Measurements from ENCODE around the gene DUOX1. TPM values are rescaled to one million over a fixed set of nuclear protein-coding genes. Genes with fewer than 3 reads are reported as not detected.

The DUOX1 gene
- total and polyA plus RNA-seq, 2 experiments from 2014 or later = 0.32 to 1.8 TPM

- no peak overlapping the region for H3K9ac ChIP-seq
- no peak overlapping the region for H3K4me3 ChIP-seq
- H3K79me2 ChIP-seq (ENCODE audit: insufficient read depth) = no peaks in the 10 kb centered on the region
- no peaks in the 10 kb centered on the region for H3F3A ChIP-seq (ENCODE audit: insufficient read depth)
- 96 to 100% methylated on average over 1 of the region's 1 CpG for WGBS, 2 experiments (ENCODE audit: low coverage in 1 of 2, low lambda C conversion rate in 2 of 2, missing lambda C conversion rate in 2 of 2)
- H3K9me3 ChIP-seq (ENCODE audit: low read depth) = no peaks in the 10 kb centered on the region
- in situ Hi-C loops (cut with MboI) = no loop called here
- H3K4me2 ChIP-seq (ENCODE audit: unreplicated experiment) = no peak overlapping the region
- H3K36me3 ChIP-seq (ENCODE audit: low read depth) = no peaks in the 10 kb centered on the region
- no peak for TF ChIP-seq EZH2 (IDR thresholded peaks at IDR 0.05; ENCODE audit: insufficient read depth, poor library complexity, severe bottlenecking)
- TF ChIP-seq EZH2phosphoT487 (IDR thresholded peaks at IDR 0.05; ENCODE audit: insufficient read depth, low read depth) = no peak
- no peak for DNase-seq
- no peaks in the 10 kb centered on the region for H4K20me1 ChIP-seq (ENCODE audit: insufficient read depth)
- no peaks in the 10 kb centered on the region for H3K9me2 ChIP-seq (ENCODE audit: insufficient read depth)
- H2AFZ ChIP-seq = no peak overlapping the region
- H3K27me3 ChIP-seq (replicated peaks; ENCODE audit: insufficient read depth) = no peaks in the 10 kb centered on the region
- H3K27ac ChIP-seq = no peak overlapping the region
- peaks cover 23% of the 10 kb centered on the region for H3K4me1 ChIP-seq (ENCODE audit: insufficient read depth)
Measured at GRCh38 chr15:45149060-45149459, 19.3 kb downstream of the DUOX1 start.

GRCh38 chr15:45150481-45150880 is 20.7 kb downstream of the DUOX1 start:
- in situ Hi-C loops (cut with MboI) = no loop called here
- TF ChIP-seq EZH2phosphoT487 (IDR thresholded peaks at IDR 0.05; ENCODE audit: insufficient read depth, low read depth) = no peak
- no peak for TF ChIP-seq EZH2 (IDR thresholded peaks at IDR 0.05; ENCODE audit: insufficient read depth, poor library complexity, severe bottlenecking)
- Histone ChIP-seq H2AFZ (no peak overlapping the region), H3K4me3 (no peak overlapping the region), H3K36me3 (ENCODE audit: low read depth) (no peaks in the 10 kb centered on the region), H3K9me2 (ENCODE audit: insufficient read depth) (no peaks in the 10 kb centered on the region), H4K20me1 (ENCODE audit: insufficient read depth) (no peaks in the 10 kb centered on the region), H3F3A (ENCODE audit: insufficient read depth) (no peaks in the 10 kb centered on the region), H3K9ac (no peak overlapping the region), H3K79me2 (ENCODE audit: insufficient read depth) (no peaks in the 10 kb centered on the region), H3K9me3 (ENCODE audit: low read depth) (no peaks in the 10 kb centered on the region), H3K4me1 (ENCODE audit: insufficient read depth) (peaks cover 23% of the 10 kb centered on the region), H3K27me3 (replicated peaks; ENCODE audit: insufficient read depth) (no peaks in the 10 kb centered on the region), H3K27ac (no peak overlapping the region), H3K4me2 (ENCODE audit: unreplicated experiment) (no peak overlapping the region)
- DNase-seq = peak; percentile 40
- WGBS, 2 experiments (ENCODE audit: low coverage in 1 of 2, low lambda C conversion rate in 2 of 2, missing lambda C conversion rate in 2 of 2) = 42 to 47% methylated on average over 6 of the region's 6 CpGs

DNA sequence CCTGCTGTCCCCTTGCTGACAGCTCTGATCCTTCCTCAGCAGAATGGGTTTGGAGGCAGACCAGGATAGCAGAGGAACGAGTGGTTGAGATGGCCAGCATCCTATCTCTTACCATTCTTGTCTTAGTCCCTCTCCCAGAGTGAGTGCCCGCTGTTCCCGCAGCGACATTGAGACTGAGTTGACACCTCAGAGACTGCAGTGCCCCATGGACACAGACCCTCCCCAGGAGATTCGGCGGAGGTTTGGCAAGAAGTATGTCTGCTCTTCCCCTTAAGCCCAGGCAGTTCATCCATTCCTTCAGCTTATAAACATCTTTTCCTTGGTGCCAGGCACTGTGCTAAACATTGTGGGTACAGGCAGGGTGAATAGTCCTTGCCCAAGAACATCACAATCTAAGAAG is 21.2 kb downstream of the DUOX1 start:
- Histone ChIP-seq H3K4me1 (ENCODE audit: insufficient read depth) (peaks cover 22% of the 10 kb centered on the region), H4K20me1 (ENCODE audit: insufficient read depth) (no peaks in the 10 kb centered on the region), H3K4me3 (no peak overlapping the region), H2AFZ (no peak overlapping the region), H3K4me2 (ENCODE audit: unreplicated experiment) (no peak overlapping the region), H3K79me2 (ENCODE audit: insufficient read depth) (no peaks in the 10 kb centered on the region), H3K36me3 (ENCODE audit: low read depth) (no peaks in the 10 kb centered on the region), H3K27me3 (replicated peaks; ENCODE audit: insufficient read depth) (no peaks in the 10 kb centered on the region), H3F3A (ENCODE audit: insufficient read depth) (0 out of 2 replicates have a peak, but pooled peaks cover under 1% of the 10 kb centered on the region), H3K9me3 (ENCODE audit: low read depth) (no peaks in the 10 kb centered on the region), H3K9ac (no peak overlapping the region), H3K9me2 (ENCODE audit: insufficient read depth) (no peaks in the 10 kb centered on the region), H3K27ac (no peak overlapping the region)
- 96 to 97% methylated on average over 6 of the region's 6 CpGs for WGBS, 2 experiments (ENCODE audit: low coverage in 1 of 2, low lambda C conversion rate in 2 of 2, missing lambda C conversion rate in 2 of 2)
- in situ Hi-C loops (cut with MboI) = no loop called here
- no peak for DNase-seq
- TF ChIP-seq EZH2 (IDR thresholded peaks at IDR 0.05; ENCODE audit: insufficient read depth, poor library complexity, severe bottlenecking) = no peak
- TF ChIP-seq EZH2phosphoT487 (IDR thresholded peaks at IDR 0.05; ENCODE audit: insufficient read depth, low read depth) = no peak

DNA sequence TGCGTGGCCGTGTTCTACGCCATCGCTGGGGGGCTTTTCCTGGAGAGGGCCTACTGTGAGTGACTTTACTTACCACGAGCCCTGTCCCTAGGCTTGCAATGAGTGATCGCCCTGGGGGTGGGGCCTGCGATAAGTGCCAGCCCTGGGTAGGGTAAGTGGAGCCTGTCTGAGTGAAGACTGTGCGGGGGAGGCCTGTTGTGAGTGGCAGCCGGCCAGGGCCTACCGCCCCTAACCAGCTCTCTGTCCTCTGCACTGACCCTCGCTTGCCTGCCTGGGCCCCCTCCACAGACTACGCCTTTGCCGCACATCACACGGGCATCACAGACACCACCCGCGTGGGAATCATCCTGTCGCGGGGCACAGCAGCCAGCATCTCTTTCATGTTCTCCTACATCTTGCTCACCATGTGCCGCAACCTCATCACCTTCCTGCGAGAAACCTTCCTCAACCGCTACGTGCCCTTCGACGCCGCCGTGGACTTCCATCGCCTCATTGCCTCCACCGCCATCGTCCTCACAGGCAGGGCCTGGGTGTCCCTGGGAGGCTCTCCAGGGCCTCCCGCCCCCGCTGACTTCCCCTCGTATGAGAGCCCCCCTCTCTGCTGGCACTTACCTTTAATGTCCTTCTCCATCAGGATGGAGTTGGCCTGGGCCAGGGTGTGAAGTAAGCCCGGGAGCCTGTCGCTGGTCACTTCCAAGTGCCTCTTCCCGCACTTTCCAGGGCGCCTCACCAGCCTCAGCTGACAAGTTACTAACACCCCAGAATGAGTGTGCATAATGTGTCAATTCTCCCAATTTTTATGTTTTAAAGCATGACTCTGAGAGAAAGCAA is 22.4 kb downstream of the DUOX1 start:
- no peak for TF ChIP-seq EZH2 (IDR thresholded peaks at IDR 0.05; ENCODE audit: insufficient read depth, poor library complexity, severe bottlenecking)
- no peak for TF ChIP-seq EZH2phosphoT487 (IDR thresholded peaks at IDR 0.05; ENCODE audit: insufficient read depth, low read depth)
- H3K27me3 ChIP-seq (replicated peaks; ENCODE audit: insufficient read depth) = no peaks in the 10 kb centered on the region
- peaks cover 10% of the 10 kb centered on the region for H3F3A ChIP-seq (ENCODE audit: insufficient read depth)
- no peaks in the 10 kb centered on the region for H3K79me2 ChIP-seq (ENCODE audit: insufficient read depth)
- H3K4me2 ChIP-seq (ENCODE audit: unreplicated experiment) = no peak overlapping the region
- no peaks in the 10 kb centered on the region for H4K20me1 ChIP-seq (ENCODE audit: insufficient read depth)
- DNase-seq = no peak
- H3K36me3 ChIP-seq (ENCODE audit: low read depth) = no peaks in the 10 kb centered on the region
- H3K4me3 ChIP-seq = no peak overlapping the region
- H3K27ac ChIP-seq = no peak overlapping the region
- in situ Hi-C loops (cut with MboI) = no loop called here
- no peak overlapping the region for H3K9ac ChIP-seq
- no peaks in the 10 kb centered on the region for H3K9me3 ChIP-seq (ENCODE audit: low read depth)
- H3K4me1 ChIP-seq (ENCODE audit: insufficient read depth) = peaks cover 23% of the 10 kb centered on the region
- H2AFZ ChIP-seq = no peak overlapping the region
- H3K9me2 ChIP-seq (ENCODE audit: insufficient read depth) = no peaks in the 10 kb centered on the region
- 91 to 92% methylated on average over 30 to 36 of the region's 36 CpGs for WGBS, 2 experiments (ENCODE audit: low coverage in 1 of 2, low lambda C conversion rate in 2 of 2, missing lambda C conversion rate in 2 of 2)

Data from GM23248 (cell line).